Activated CD8-positive, alpha-beta memory T cell treated with anti-CD3 and anti-CD28 coated beads for 4 hours (primary cell): ENCODE measurements around the gene CEP78.
"Not testable (repeated sequence)": the region's sequence is repeated elsewhere in the genome, so short reads cannot be mapped to it uniquely, and the experiment has no call there.

Experiments used
- DNase-seq, 2 donors: peaks; one replicate each; pipeline ENCODE4 v3.0.0-alpha.2; 2020; ENCODE audit warnings: low read depth in 2 of 2

CEP78 gene

DNA sequence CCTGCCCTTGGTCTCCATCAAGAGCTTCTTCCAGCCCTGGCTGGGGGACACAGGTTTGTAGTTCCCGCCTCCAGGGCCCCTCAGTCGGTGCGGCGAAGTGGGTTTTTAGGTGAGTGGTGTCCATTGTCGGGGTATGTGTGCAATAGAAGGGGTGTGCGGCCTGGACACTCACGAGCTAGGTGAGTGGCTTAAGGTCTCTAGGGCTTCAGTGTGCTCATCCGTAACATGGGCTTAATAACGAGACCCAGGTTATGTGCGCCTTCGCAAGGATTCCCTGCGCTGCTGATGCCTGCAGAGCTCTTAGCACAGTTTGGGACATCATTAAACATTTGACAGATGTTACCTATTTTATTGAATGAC lies 656 bp downstream of the CEP78 start:
- DNase-seq = no peak

DNA sequence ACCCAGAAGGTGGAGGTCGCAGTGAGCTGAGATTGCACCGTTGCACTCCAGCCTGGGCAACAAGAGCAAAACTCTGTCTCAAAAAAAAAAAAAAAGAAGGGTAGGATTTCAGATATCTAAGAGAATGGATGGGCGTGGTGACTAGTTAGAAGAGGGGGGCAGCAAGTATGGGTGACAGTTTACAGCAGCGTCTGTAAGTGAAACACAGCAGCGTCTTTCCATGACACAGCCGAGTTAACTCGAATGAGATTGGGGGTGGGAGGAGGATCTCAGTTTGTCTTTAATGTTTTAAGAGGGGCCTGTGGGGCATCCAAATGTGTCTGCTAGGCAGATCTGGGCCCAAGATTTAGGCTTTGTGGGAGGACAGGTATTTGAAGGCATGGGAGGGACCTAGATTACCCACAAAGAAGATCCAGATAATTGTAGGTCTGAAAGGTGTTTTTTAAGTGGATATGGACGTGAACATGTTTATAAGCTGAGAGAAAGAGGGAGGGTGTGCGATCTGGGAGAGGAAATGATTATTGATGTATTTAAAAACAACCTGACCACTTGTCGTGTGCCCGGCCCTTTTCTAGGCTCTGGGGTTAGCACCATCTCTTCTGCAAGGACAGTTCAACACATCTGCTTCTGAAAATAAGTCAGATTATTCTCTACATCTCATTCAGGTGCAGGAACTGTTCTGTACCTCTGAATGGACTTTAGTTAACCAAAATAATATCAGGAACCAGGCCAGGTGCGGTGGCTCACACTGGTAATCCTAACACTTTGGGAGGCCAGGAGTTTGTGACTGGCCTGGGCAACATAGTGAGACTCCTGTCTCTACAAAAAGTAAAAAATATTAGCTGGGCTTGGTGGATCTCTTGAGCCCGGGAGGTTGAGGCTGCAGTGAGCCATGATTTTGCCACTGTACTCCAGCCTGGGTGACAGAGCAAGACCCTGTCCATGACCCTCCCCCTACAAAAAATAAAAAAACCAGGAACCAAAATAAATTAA lies 2.5 kb downstream of the CEP78 start:
- DNase-seq = no peak

DNA sequence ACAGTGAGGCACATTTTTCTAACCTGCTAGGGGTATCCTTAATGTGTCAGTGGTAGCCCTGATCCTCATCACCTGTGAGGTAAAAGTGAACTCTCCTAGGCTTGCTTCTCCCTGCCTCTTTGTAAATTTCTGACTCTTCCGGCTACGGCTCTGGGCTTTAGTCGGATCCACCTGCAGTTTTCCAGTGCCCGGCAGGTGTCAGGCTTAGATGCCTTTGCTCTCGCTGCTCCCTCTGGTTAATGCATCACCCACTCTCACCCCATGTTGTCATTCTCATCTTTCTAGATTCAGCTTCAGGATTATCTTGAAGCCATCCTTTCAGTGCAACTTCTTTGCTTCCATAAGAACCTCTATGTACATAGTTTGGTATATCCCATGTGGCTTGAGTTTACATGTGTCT lies 3.6 kb downstream of the CEP78 start:
- no peak for DNase-seq

DNA sequence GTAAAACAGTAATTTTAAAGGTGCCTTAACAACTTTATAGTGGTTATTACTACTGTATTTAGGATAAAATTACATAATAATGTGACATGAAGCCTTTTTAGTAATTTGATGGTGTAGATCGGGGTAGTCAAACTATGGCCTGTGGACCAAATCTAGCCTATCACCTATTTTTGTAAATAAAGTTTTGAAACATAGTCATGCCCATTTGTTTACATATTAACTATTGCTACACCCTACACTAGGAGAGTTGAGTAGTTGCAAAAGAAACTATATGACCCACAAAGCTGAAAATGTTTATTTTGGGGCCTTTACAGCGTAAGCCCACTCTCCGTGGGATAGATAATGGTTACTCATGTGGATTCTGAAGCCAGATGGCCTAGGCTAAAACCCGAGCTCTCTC lies 6.2 kb downstream of the CEP78 start:
- no peak for DNase-seq

DNA sequence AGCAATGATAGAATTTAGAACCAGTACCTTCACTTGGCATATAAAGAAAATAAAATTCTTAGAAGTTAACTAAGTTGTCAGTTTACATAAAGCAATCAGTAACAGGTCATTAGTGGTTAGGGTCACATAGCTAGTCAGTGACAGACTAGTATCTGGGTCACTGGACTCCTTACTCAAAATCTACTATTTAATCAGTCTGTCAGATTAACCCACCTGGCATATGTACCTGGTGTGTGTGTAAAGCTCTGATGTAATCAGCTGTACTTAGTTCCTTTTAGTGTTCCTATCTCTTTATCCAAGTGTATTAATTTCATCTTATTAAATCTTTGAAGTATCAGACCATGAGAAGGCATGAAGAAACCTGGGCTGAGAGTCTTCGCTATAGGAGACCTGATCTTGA lies 7.3 kb downstream of the CEP78 start:
- no peak for DNase-seq

DNA sequence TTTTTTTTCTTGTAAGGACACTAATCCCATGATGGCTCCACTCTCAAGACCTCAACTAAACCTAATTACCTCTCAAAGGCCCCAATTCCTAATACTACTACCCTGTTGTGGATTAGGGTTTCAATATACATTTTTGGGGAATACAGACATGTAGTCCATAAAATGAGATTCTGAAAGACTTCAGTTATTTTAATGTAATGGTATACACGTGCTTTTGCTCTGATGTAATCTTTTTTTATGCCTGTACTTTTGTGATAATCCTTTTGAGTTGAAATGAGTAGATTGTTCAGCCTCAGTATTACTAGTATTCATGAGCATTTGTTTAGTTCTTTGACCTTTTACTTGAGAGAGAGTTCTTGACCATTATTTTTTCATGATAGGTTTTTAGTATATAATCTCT lies 9.5 kb downstream of the CEP78 start:
- no peak for DNase-seq

DNA sequence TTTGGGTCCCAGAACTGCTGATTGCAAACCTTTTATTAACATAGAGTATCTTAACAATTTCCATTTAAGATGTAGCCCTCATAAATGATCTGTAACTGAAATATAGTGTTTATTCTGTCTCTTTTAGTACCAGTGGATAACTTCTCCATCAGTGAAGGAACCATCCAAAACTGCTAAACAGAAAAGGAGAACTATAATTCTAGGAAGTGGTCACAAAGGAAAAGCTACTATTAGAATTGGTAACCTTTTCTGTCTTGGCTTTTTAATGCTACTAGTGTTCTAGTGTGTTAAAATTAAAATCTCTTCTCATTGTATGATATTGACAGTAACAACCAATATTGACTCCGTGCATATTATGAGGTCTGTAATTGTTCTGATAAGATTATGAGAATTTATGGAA lies 12.8 kb downstream of the CEP78 start:
- no peak for DNase-seq

DNA sequence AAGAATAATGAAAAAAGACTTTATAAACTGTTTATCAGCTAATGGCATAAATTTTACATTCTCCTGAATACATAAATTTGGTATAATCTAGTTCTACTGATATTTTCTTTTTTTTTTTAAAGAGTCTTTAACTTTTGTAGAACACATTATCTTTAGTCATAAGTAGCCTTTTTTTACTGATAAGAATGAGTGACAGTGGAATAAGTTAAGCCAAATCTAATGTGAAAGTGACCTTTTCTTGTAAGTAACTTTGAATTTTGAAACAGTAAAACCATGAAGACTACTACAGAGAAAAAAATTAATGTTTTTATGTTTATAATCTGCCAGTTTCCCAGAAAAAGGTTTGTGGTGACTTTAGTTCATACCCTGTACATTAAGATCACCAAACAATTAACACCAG lies 13.7 kb downstream of the CEP78 start:
- no peak for DNase-seq

DNA sequence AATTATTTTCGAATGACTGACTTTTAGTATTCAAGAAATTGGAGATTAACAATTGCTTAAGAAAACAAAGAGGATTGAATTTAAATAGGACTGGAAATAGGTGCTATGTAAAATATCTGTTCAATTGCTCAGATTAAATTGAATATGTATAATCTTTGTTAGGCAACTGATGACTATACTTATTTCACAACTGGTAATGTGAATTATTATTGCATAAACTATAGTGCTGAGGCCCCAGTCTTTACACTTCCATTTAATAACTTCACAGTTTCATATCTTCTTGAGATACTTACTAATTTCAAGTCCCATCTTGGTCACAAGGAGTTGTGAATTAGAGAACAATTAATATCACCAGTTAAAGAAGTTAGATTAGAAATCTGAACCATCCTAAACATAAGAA lies 16.7 kb downstream of the CEP78 start:
- no peak for DNase-seq

DNA sequence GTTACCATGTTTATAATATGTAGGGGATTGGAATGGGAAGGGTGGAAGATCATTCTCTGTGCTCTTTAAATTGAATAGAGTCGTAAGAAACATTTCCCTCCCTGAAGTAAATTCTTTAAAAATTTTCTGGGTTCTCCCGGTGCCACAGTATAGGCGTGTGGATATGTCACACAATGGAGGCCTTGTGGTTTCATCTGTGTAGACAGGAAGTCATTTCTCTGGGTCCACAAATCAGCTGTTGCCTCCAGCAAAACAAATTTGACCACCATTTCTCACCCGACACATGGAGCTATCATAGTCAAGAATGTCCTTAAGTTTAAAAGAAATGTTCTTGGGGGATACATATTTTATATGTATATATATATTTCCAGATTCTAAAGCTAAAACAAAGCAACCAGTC lies 17.4 kb downstream of the CEP78 start:
- no peak for DNase-seq

DNA sequence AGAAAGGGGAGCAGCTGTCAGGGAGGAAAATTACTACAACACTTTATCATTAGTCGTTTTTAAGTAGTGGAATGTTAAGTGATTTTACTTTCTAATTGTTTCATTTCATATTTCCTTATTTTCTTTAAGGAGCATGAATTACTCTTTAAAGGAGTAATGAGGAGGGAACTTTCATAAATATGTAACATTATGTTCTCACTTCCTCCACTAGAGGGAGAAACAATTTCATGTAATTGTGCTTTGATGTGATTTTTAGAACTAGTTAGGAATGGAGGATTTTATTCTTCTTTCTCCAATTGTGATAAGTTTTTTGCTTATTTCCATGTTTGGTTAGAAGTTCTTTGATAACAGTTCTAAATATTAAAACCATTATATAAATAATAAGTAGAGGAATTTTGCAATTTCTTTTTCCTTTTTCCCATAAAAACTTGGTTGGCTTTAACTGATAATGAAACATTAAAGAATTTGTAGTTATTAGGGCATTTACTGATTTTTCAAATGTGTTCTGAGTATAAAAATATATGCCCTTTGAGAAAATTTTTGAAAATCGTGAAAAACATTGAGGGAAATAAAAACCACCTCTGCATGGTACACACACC lies 25.6 kb downstream of the CEP78 start:
- no peak for DNase-seq

DNA sequence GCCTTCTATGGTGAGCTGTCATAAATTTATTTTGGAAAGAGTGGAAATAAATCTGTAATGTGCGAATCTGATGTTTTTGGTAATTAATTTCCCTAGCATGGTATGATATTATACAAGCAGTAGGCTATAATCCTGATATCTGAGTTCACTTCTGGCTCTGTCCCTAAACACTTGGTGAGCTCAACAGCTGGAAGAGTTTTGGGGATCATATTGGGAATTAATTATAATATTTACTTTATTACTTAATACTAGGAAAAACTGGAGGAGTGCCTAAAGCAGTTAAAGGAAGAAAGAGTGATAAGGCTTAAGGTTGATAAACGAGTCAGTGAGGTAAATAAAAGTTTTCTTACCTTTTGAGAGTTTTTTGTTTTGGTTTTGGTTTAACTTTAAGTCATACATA lies 26.8 kb downstream of the CEP78 start:
- DNase-seq = no peak

DNA sequence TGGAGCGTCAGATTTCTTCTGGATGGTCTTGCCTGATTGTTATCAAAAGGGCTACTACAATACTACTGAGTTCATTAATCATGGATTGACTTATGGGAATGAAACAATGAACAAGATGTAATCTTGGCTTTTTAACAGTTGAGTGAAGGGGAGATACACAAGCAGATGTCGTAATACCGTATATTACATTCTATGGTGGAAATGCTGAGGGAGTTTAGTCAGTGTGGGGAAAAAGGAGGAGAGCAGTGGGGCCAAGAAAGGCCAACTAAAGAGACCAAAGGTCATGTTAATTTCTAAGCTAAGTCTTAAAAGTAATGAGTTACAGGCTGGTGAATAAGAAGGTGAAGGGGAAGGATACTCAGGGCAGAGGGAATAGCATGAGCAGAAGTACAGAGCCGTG lies 32.0 kb downstream of the CEP78 start:
- no peak for DNase-seq

DNA sequence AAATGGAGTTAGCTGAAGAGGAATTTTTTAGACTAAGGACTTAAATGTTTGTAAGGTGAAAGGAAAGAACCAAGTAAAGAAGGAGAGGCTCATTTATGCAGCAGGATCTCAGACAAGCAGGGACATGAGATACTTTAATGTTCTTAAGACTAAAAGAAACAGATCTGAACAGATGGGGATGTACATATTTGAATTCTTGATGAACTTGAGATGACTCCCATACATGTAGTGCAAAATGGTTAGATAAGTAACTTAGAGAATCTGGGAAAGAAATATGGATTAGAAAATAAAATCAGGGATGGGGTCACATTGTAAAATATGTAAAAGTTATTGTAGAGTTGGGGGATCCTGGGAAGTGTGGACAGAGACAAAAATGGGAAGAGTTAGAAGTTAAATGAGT lies 33.9 kb downstream of the CEP78 start:
- DNase-seq = no peak

DNA sequence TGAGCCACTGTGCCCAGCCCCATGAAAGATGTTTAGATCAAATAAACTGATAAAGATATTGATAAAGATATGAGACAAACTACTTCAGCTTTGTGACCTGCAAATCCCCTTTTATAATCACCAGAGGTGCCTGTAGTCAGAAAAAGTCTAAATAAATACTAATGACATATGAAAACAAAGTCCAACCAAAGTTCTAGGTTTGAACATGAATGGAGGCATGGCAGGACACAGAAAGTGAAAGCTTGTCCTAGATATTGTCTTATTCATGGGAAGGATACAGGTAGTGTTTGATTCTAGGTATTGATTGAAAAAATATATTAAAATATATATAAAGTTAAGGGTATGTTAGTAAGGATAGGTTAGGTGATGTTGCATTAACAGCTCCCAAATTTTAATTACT lies 36.4 kb downstream of the CEP78 start:
- no peak for DNase-seq

DNA sequence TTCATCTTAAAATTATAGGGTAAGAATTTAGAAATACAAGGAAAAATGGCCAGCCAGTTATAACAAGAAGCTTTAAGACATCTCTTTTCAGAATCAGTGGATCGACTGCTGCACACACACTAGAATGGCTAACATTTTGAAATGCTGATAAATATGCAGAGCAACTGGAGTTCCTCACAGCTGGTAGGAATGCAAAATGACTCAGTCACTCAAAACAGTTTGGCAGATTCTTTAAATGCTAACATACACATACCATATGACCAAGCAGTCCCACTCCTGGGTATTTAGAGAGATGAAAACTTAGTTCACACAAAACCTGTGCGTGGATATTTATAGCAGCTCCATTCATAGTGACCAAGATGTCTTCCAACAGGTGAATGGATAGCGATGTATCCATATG lies 37.9 kb downstream of the CEP78 start:
- no peak for DNase-seq

DNA sequence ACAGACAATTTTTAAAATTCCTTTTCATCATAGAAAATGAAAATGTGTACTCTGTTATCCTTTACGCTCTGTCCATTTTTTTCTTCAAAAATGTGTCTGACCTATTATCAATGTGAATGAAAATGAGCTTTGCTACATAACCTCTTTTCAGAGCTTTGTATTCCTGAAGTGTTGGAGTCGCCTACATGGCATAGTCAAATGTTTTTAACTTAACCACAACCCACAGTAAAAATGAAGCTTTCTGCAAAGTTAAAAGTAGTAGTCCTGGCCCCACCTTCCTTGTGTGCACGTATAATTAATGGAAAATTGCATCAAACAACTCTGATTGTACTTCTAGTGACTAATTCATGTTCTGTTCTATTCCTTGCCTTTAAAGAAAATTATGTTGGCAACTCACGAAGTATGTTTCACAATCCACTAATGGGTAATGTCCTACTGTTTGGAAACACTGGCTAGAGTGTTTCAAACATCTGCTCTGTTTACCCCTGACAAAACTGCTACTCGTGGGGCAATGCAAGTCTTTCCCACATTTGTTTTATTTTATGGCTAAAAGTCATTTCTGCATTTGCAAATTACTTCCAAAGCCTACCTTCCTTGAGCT lies 42.4 kb downstream of the CEP78 start:
- DNase-seq = no peak

DNA sequence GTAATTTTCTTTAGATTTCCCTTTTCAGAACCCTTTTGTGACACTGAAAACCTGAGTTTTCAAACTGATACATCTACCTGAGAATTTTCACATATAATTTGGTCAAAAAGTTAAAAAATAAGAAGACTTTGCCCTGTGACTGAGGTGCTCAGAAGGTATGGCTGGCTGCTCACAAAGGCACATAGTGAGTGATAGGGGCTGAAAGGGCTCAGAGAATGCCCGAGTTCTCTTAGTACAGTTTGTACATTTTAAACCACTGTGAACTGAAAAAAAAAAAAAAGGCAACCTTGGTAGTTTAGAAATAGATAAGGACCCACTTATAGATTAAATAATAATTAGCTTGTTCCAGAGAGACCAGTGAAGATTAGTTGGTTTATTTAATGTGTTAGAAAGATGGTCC lies 42.9 kb downstream of the CEP78 start:
- DNase-seq = no peak

DNA sequence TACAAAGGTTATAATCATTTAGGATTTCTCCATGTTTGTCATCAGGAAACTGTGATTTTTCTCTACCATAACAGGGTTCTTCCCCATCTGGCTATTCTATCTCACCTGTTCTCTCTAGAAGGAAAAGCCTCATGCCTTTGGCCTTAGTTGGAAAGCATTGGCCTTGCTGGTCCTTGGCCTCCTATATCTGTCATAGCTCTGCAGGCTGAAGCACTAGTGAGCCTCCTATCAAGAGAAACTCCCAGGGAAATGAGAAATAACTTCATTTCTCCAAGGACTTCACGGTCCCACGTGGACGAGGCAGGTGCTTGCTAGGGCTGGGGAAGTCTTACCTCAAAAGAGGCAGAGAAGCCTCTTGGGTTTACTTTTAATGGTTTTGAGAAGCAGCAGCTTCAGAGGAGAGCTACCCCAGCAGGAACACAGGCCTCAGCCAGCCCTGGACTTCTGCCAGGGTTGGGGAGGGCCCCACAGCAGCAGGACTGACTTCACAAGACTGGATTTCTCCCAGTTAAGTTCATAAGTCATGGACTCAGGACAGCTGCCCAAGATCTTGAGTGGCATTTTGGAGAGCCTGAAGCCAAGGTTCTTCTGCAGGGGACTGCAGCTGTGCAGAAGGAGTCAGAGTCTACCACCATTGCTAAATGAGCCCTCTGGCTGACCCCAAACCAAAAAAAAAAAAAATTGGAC lies 45.2 kb downstream of the CEP78 start:
- DNase-seq = no peak

DNA sequence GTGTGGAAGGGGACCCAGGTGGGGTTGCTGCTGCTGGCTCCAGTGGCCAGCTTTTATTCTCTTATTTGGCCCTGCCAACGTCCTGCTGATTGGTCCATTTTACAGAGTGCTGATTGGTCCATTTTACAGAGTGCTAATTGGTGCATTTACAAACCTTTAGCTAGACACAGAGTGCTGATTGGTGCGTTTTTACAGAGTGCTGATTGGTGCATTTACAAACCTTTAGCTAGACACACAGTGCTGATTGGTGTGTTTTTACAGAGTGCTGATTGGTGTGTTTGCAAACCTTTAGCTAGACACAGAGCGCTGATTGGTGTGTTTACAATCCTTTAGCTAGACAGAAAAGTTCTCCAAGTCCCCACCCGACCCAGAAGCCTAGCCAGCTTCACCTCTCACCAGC lies 48.3 kb downstream of the CEP78 start:
- DNase-seq = not testable (repeated sequence)

DNA sequence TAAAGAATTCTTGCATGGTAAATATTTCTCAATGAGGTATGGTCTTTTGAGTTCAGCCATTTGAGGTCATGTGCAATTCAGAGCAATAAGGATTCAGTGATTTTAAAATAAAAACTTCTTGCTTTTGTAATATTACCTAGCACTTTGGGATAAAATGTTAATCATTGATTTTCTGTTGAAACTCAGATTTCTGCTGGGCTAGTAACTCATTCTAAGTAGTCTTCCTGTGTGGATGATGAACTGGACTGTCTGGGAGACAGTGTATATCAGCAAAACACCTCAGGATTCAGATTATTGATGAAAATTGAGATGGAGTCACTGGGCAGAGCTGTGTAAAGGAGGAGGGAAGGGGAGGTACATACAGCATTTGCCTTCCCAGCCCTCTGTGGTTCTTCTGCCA lies 50.2 kb downstream of the CEP78 start:
- DNase-seq = no peak

DNA sequence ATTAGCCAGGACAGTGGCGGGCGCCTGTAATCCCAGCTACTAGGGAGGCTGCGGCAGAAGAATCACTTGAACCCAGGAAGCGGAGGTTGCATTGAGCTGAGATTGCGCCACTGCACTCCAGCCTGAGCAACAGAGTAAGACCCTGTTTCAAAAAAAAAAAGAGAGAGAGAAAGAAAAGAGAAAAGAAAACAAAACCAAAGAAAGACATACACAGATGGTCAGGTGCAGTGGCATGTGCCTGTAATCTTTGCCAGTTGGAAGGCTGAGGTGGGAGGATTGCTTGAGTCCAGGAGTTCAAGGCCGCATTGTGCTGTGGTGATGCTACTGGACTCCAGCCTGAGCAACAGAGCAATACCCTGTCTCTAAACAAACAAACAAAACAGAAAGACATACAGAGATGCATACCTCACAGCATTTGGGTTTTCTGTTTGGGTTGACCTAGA lies 51.1 kb downstream of the CEP78 start:
- no peak for DNase-seq
